Osteoblast (primary cell): ENCODE measurements around the gene FGF21. TPM values are rescaled to one million over a fixed set of nuclear protein-coding genes. Genes with fewer than 3 reads are reported as not detected.
"Not testable (repeated sequence)": the region's sequence is repeated elsewhere in the genome, so short reads cannot be mapped to it uniquely, and the experiment has no call there.

Source experiments
- DNase-seq: peaks from one replicate; pipeline ENCODE4 v3.0.0; 2011; ENCODE audit warnings: low spot score, mixed read lengths; ENCODE audit not compliant: insufficient read length; ENCODE audit errors: missing footprints
- H2AFZ ChIP-seq: 2 replicates; pipeline ENCODE4 v1.6.0; 2011; ENCODE audit warnings: mild to moderate bottlenecking, low read length
- H3K27ac ChIP-seq: 2 replicates; pipeline ENCODE4 v1.5.1; 2011; ENCODE audit warnings: mild to moderate bottlenecking, low read depth, low read length, moderate library complexity
- H3K27me3 ChIP-seq: 2 replicates; pipeline ENCODE4 v1.6.0; 2012; ENCODE audit warnings: mild to moderate bottlenecking, control low read depth, inconsistent platforms, low read length, moderate library complexity; ENCODE audit not compliant: insufficient read depth
- H3K36me3 ChIP-seq: 2 replicates; pipeline ENCODE4 v1.5.1; 2011; ENCODE audit warnings: mild to moderate bottlenecking, low read length, control low read depth, moderate library complexity; ENCODE audit not compliant: insufficient read depth
- H3K4me1 ChIP-seq: 2 replicates; pipeline ENCODE4 v1.5.1; 2011; ENCODE audit warnings: mild to moderate bottlenecking, low read length, control low read depth, moderate library complexity; ENCODE audit not compliant: insufficient read depth
- H3K4me2 ChIP-seq: 2 replicates; pipeline ENCODE4 v1.6.0; 2011; ENCODE audit warnings: mild to moderate bottlenecking, low read length; ENCODE audit not compliant: insufficient read depth
- H3K4me3 ChIP-seq: fragments of 200-600 bp; sonication (generic); 3 replicates; pipeline ENCODE4 v1.5.1; 2012; ENCODE audit warnings: mild to moderate bottlenecking, low read length, inconsistent platforms; ENCODE audit not compliant: insufficient read depth
- H3K79me2 ChIP-seq: 2 replicates; pipeline ENCODE4 v1.6.0; 2012; ENCODE audit warnings: mild to moderate bottlenecking, low read length, control low read depth, inconsistent platforms; ENCODE audit not compliant: insufficient read depth
- H3K9me3 ChIP-seq: 2 replicates; pipeline ENCODE4 v1.5.1; 2011; ENCODE audit warnings: low read depth, low read length, control low read depth
- H4K20me1 ChIP-seq: 2 replicates; pipeline ENCODE4 v1.6.0; 2012; ENCODE audit warnings: mild to moderate bottlenecking, low read length, control low read depth; ENCODE audit not compliant: insufficient read depth
- total RNA-seq: library from RNA; depleted of rRNA; stranded (reverse); fragments of >200 nt; gene quantifications from 2 replicates; pipeline ENCODE4 v1.2.3, GENCODE V29; 2012
- TF ChIP-seq, protein P1 (sequence below): IDR thresholded peaks from 2 replicates; pipeline ENCODE4 v1.5.1; 2011; ENCODE audit warnings: mild to moderate bottlenecking, low read depth, low read length, moderate library complexity; ENCODE audit errors: extremely low read depth

FGF21 gene
- total RNA-seq, 1 donor: not detected

DNA sequence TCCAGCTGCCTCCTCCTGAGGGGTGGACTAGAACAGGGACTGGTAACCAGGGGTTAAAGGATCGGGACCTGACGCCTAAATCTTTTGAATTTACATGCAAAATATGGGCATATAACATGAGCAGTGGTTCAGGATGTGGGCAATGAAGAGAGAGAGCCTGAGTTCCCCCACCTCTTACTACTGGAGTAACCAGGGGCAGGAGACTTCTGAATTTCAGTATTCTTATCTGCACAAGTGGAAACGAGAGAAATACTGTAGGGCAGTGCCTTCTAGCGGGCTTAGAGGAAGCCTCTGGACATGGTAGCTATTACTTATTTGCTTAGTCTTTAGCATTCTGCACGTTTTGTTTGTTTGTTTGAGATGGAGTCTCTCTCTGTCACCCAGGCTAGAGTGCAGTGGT lies 29.2 kb downstream of the FGF21 start:
- Histone ChIP-seq H3K4me3 (no peak overlapping the region), H3K4me1 (no peaks in the 10 kb centered on the region), H3K9me3 (no peaks in the 10 kb centered on the region), H4K20me1 (no peaks in the 10 kb centered on the region), H3K4me2 (no peak overlapping the region), H2AFZ (no peak overlapping the region), H3K36me3 (no peaks in the 10 kb centered on the region), H3K79me2 (no peaks in the 10 kb centered on the region), H3K27ac (no peak overlapping the region), H3K27me3 (no peaks in the 10 kb centered on the region)
- TF ChIP-seq, protein P1, sequence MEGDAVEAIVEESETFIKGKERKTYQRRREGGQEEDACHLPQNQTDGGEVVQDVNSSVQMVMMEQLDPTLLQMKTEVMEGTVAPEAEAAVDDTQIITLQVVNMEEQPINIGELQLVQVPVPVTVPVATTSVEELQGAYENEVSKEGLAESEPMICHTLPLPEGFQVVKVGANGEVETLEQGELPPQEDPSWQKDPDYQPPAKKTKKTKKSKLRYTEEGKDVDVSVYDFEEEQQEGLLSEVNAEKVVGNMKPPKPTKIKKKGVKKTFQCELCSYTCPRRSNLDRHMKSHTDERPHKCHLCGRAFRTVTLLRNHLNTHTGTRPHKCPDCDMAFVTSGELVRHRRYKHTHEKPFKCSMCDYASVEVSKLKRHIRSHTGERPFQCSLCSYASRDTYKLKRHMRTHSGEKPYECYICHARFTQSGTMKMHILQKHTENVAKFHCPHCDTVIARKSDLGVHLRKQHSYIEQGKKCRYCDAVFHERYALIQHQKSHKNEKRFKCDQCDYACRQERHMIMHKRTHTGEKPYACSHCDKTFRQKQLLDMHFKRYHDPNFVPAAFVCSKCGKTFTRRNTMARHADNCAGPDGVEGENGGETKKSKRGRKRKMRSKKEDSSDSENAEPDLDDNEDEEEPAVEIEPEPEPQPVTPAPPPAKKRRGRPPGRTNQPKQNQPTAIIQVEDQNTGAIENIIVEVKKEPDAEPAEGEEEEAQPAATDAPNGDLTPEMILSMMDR: peak; percentile 31
- DNase-seq: peak; percentile 80

DNA sequence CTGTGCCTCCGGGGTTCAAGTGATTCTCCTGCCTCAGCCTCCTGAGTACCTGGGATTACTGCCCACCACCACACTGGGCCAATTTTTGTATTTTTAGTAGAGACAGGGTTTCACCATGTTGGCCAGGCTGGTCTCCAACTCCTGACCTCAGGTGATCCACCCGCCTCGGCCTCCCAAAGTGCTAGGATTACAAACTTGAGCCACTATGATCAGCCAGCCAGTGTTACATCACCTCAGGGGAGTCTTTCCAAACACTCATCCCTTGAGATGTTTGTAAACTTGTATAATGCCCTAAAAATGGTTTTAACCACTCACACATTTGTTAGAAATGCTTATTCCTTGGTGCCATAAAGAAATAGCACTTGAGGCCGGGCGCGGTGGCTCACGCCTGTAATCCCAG lies 31.1 kb downstream of the FGF21 start:
- not testable (repeated sequence) for H3K36me3 ChIP-seq, H3K79me2 ChIP-seq, H3K4me2 ChIP-seq, H4K20me1 ChIP-seq, H3K4me1 ChIP-seq, H3K9me3 ChIP-seq, H2AFZ ChIP-seq, H3K27me3 ChIP-seq, DNase-seq, H3K27ac ChIP-seq, H3K4me3 ChIP-seq

DNA sequence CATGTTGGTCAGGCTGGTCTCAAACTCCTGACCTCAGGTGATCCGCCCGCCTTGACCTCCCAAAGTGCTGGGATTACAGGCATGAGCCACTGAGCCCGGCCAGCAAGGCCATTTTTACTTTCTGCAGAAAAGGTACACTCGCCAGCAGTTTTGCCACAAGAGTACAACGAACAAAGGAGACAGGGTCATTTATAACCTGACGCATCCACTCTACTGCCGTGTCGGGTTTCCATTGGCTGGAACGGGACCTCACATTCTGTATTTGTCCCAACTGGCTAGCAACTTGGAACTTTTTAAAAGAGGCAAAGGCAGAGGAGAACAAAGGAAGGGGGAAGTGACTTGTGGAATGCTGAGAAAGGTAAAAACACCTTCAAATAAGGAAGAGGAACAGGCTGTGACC lies 32.0 kb downstream of the FGF21 start:
- H3K79me2 ChIP-seq, DNase-seq, H3K27ac ChIP-seq, H4K20me1 ChIP-seq, H2AFZ ChIP-seq, H3K27me3 ChIP-seq, H3K9me3 ChIP-seq, H3K4me1 ChIP-seq, H3K4me2 ChIP-seq, H3K36me3 ChIP-seq, H3K4me3 ChIP-seq: not testable (repeated sequence)

DNA sequence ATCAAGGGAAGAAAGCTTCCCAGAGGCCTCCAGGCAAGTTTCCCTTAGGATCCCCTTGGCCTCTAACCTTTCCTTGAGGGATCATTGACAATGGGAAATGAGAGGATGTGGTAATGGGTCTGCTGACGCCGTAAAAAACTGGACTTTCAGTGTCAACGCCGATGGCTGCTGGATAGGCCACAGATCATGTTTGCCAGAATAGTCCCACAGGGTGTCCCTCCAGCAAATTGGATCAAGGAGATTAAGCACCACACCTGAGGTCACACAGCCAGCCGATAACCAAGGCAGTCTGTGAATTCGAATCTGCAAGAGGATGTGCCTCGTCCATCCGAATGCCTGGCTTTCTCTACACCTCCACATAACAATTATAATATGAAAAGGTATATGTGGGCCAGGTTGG lies 37.9 kb downstream of the FGF21 start:
- TF ChIP-seq, protein P1: no peak
- Histone ChIP-seq H2AFZ (no peak overlapping the region), H3K4me1 (peaks cover 9% of the 10 kb centered on the region), H3K36me3 (no peaks in the 10 kb centered on the region), H3K4me2 (no peak overlapping the region), H3K27me3 (no peaks in the 10 kb centered on the region), H3K4me3 (no peak overlapping the region), H3K79me2 (no peaks in the 10 kb centered on the region), H3K27ac (no peak overlapping the region), H3K9me3 (no peaks in the 10 kb centered on the region), H4K20me1 (no peaks in the 10 kb centered on the region)
- peak; percentile 36 for DNase-seq

DNA sequence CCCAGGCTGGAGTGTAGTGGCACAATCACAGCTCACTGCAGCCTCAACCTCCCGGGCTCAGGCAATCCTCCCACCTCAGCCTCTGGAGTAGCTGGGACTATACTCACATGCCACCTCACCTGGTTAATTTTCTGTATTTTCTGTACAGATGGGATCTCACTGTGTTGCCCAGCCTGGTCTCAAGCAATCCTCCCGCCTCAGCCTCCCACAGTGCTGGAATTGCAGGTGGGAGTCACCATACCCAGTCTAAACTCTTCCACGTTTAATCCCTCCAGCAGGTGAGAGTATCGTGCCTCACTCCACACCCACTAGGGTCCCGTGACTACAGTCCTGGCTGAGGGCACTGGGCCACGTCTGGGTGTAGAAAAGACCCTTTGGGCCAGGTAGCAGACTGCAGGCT lies 39.0 kb downstream of the FGF21 start:
- H4K20me1 ChIP-seq: no peaks in the 10 kb centered on the region
- TF ChIP-seq, protein P1: no peak
- peak overlapping the region; percentile 88 for H2AFZ ChIP-seq
- H3K4me1 ChIP-seq: peaks cover 13% of the 10 kb centered on the region
- no peak overlapping the region for H3K27ac ChIP-seq
- H3K79me2 ChIP-seq: no peaks in the 10 kb centered on the region
- no peak overlapping the region for H3K4me3 ChIP-seq
- no peaks in the 10 kb centered on the region for H3K27me3 ChIP-seq
- H3K4me2 ChIP-seq: peak overlapping the region; percentile 85
- H3K9me3 ChIP-seq: no peaks in the 10 kb centered on the region
- no peaks in the 10 kb centered on the region for H3K36me3 ChIP-seq
- DNase-seq: no peak
